GM12864 (cell line): ENCODE measurements around the gene THEMIS.

Experiments
- DNase-seq: peaks from one replicate; pipeline ENCODE4 v3.0.0-alpha.2; 2011; ENCODE audit warnings: low read depth
- H3K4me3 ChIP-seq: 2 replicates; pipeline ENCODE4 v1.5.1; 2011; ENCODE audit warnings: mild to moderate bottlenecking, low read depth, low read length, control low read depth
- CTCF ChIP-seq: IDR thresholded peaks from 2 replicates; pipeline ENCODE4 v1.5.1; 2011; ENCODE audit warnings: low read depth, mild to moderate bottlenecking, moderate library complexity, low read length, control low read depth, inconsistent platforms; ENCODE audit errors: missing control alignments

The THEMIS gene

GRCh38 chr6:127776320-127776719 is 124.5 kb downstream of the THEMIS start:
- no peak for TF ChIP-seq CTCF
- H3K4me3 ChIP-seq, result no peak overlapping the region
- DNase-seq, result no peak

GRCh38 chr6:127775371-127775770 is 125.5 kb downstream of the THEMIS start:
- no peak for DNase-seq
- no peak for TF ChIP-seq CTCF

GRCh38 chr6:127768745-127769144 is 132.1 kb downstream of the THEMIS start:
- no peak for DNase-seq
- no peak overlapping the region for H3K4me3 ChIP-seq
- TF ChIP-seq CTCF, result no peak

More at GRCh38 chr6:127775371-127775770, 125.5 kb downstream of the THEMIS start:
- H3K4me3 ChIP-seq, result no peak overlapping the region

- no peak for TF ChIP-seq CTCF
- DNase-seq, result no peak
- H3K4me3 ChIP-seq, result no peak overlapping the region
Observed at GRCh38 chr6:127768223-127768622, 132.6 kb downstream of the THEMIS start.

GRCh38 chr6:127765949-127766348 is 134.9 kb downstream of the THEMIS start:
- no peak for TF ChIP-seq CTCF
- no peak overlapping the region for H3K4me3 ChIP-seq
- no peak for DNase-seq

GRCh38 chr6:127762284-127762683 is 138.6 kb downstream of the THEMIS start:
- no peak for DNase-seq
- no peak for TF ChIP-seq CTCF
- H3K4me3 ChIP-seq, result no peak overlapping the region

- TF ChIP-seq CTCF, result no peak
- DNase-seq, result no peak
Observed at GRCh38 chr6:127761084-127761483, 139.8 kb downstream of the THEMIS start.

More at GRCh38 chr6:127761084-127761483, 139.8 kb downstream of the THEMIS start:
- H3K4me3 ChIP-seq, result no peak overlapping the region
